Esophagus muscularis mucosa (tissue), 4 donors: ENCODE measurements around the gene GPR78. TPM values are rescaled to one million over a fixed set of nuclear protein-coding genes. Genes with fewer than 3 reads are reported as not detected.

ENCODE experiments used
- DNase-seq: peaks from one replicate; pipeline ENCODE4 v3.0.0-alpha.2; 2017; ENCODE audit errors: extremely low spot score
- H3K27ac ChIP-seq, 4 donors: fragments of 200-600 bp; sonication (generic); replicated peaks in 1 of 4; 1 replicate in 3 of 4; 2 replicates in 1 of 4; pipeline ENCODE4 v1.5.1; 2016 to 2019; ENCODE audit warnings: mild to moderate bottlenecking in 1 of 4
- H3K27me3 ChIP-seq, 4 donors: fragments of 200-600 bp; sonication (generic); one replicate each; pipeline versions ENCODE4 v1.5.1 to v1.6.0; 2016 to 2019
- H3K36me3 ChIP-seq, 4 donors: fragments of 200-600 bp; sonication (generic); one replicate each; pipeline ENCODE4 v1.5.1; 2016 to 2019
- H3K4me1 ChIP-seq, 4 donors: fragments of 200-600 bp; sonication (generic); one replicate each; pipeline ENCODE4 v1.5.1; 2016 to 2019
- H3K4me3 ChIP-seq, 4 donors: fragments of 200-600 bp; sonication (generic); 1 replicate in 2 of 4; 2 replicates in 2 of 4; pipeline ENCODE4 v1.5.1; 2016 to 2019; ENCODE audit warnings: mild to moderate bottlenecking in 4 of 4, moderate library complexity in 1 of 4
- H3K9me3 ChIP-seq, 4 donors: fragments of 200-600 bp; sonication (generic); 1 replicate in 3 of 4; 2 replicates in 1 of 4; pipeline ENCODE4 v1.5.1; 2016 to 2019
- EP300 ChIP-seq: sonication (generic); formaldehyde crosslinking; IDR thresholded peaks from one replicate; pipeline ENCODE4 v1.6.1; 2017; ENCODE audit warnings: antibody characterized with exemption
- POLR2A ChIP-seq: fragments of 450-650 bp; IDR thresholded peaks from one replicate; pipeline ENCODE4 v1.6.1; 2017; ENCODE audit warnings: antibody characterized with exemption, moderate library complexity, mild to moderate bottlenecking, low read depth
- POLR2AphosphoS5 ChIP-seq, 2 donors: sonication (generic); formaldehyde crosslinking; IDR thresholded peaks; one replicate each; pipeline ENCODE4 v1.6.1; 2017; ENCODE audit warnings: antibody characterized with exemption in 2 of 2
- WGBS: methylation state at CpG from one replicate; pipeline ENCODE4 v1.1.5; 2018; 5-methylcytosine and 5-hydroxymethylcytosine counted together
- intact Hi-C: fragments of 100-400 bp; cut with DNase I; formaldehyde crosslinking; loops from one replicate; pipeline ENCODE4 v1.15.1; 2023
- total RNA-seq, 4 donors: library from RNA; depleted of rRNA; stranded (reverse); fragments of >200 nt; gene quantifications; one replicate each; pipeline versions ENCODE4 v1.1.0 to v1.2.1, GENCODE V29; 2016
- TF ChIP-seq, protein P1 (sequence below), 3 experiments: fragments of 200-600 bp in 2 of 3; fragments of 450-650 bp in 1 of 3; sonication (generic) in 2 of 3; IDR thresholded peaks; one replicate each; pipeline ENCODE4 v1.5.1; 2017 to 2019; ENCODE audit warnings: antibody characterized with exemption in 3 of 3, mild to moderate bottlenecking in 2 of 3, moderate library complexity in 1 of 3

The GPR78 gene
- total RNA-seq, 4 donors from 2014 or later, result not detected

DNA sequence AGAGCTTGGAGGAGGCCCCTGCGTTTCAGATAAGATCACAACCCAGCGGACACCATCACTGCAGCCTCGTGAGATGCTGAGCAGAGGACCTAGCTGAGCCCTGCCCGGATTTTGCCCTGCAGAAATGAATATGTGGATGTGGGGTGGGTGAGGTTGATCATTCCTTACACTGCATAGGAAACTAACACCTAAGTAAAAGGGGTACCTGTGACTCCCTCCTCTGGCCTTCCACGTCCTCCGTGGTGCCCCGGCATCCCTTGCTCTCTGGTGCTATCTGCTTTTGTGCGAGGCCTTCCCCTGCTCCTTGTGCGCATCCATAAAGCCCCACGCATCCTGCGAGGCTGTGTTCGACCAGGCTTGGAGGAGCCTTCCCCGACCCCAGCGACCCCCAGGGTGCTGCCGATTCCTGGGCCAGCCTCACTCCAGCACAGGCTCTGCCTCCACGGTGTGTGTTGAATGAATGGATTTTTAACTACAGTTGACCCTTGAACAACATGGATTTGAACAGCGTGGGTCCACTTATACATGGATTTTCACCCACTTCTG is 25.6 kb upstream of the GPR78 start:
- peaks cover 0 to 30% (median 0%) of the 10 kb centered on the region in 4 donors for H3K27me3 ChIP-seq
- WGBS, result 85% methylated on average over 17 of the region's 17 CpGs
- no peaks in the 10 kb centered on the region for H3K4me1 ChIP-seq
- TF ChIP-seq, protein P1, sequence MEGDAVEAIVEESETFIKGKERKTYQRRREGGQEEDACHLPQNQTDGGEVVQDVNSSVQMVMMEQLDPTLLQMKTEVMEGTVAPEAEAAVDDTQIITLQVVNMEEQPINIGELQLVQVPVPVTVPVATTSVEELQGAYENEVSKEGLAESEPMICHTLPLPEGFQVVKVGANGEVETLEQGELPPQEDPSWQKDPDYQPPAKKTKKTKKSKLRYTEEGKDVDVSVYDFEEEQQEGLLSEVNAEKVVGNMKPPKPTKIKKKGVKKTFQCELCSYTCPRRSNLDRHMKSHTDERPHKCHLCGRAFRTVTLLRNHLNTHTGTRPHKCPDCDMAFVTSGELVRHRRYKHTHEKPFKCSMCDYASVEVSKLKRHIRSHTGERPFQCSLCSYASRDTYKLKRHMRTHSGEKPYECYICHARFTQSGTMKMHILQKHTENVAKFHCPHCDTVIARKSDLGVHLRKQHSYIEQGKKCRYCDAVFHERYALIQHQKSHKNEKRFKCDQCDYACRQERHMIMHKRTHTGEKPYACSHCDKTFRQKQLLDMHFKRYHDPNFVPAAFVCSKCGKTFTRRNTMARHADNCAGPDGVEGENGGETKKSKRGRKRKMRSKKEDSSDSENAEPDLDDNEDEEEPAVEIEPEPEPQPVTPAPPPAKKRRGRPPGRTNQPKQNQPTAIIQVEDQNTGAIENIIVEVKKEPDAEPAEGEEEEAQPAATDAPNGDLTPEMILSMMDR (IDR thresholded peaks at IDR 0.05), result no peak
- TF ChIP-seq POLR2A, result no peak
- TF ChIP-seq POLR2AphosphoS5 (IDR thresholded peaks at IDR 0.05), result no peak
- TF ChIP-seq EP300, result no peak
- no peak overlapping the region for H3K27ac ChIP-seq
- peaks cover 0 to 5% (median 0%) of the 10 kb centered on the region in 4 donors for H3K9me3 ChIP-seq
- no peak for DNase-seq
- intact Hi-C loops, result no loop called here
- no peaks in the 10 kb centered on the region for H3K36me3 ChIP-seq
- no peak overlapping the region for H3K4me3 ChIP-seq

DNA sequence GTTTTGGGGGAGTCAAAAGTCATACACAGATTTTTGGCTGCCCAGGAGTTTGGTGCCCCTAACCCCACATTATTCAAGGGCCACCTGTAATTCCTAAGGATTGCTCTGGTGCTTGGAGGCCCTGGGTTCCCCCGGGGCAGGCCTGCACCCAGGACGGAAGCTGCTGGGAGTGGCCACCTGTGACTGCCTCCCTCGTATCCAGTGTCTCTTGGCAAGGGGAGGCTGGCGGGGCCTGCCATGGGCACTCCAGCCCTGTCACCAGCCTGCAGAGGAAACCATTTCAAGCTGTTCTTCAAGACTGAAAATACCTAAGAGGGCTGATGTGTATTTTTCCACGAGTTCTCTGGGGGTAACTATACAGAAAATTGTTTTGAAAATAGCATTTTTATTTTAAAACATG is 24.5 kb upstream of the GPR78 start:
- H3K4me1 ChIP-seq, result no peaks in the 10 kb centered on the region
- H3K36me3 ChIP-seq, result no peaks in the 10 kb centered on the region
- intact Hi-C loops, result no loop called here
- 84% methylated on average over 2 of the region's 5 CpGs for WGBS
- peaks cover 0 to 40% (median 0%) of the 10 kb centered on the region in 4 donors for H3K27me3 ChIP-seq
- H3K4me3 ChIP-seq, result no peak overlapping the region
- H3K27ac ChIP-seq, result no peak overlapping the region
- TF ChIP-seq, protein P1 (IDR thresholded peaks at IDR 0.05), result no peak
- TF ChIP-seq EP300, result no peak
- TF ChIP-seq POLR2AphosphoS5 (IDR thresholded peaks at IDR 0.05), result no peak
- no peak for TF ChIP-seq POLR2A
- H3K9me3 ChIP-seq, result peaks cover 0 to 5% (median 0%) of the 10 kb centered on the region in 4 donors
- DNase-seq, result no peak

DNA sequence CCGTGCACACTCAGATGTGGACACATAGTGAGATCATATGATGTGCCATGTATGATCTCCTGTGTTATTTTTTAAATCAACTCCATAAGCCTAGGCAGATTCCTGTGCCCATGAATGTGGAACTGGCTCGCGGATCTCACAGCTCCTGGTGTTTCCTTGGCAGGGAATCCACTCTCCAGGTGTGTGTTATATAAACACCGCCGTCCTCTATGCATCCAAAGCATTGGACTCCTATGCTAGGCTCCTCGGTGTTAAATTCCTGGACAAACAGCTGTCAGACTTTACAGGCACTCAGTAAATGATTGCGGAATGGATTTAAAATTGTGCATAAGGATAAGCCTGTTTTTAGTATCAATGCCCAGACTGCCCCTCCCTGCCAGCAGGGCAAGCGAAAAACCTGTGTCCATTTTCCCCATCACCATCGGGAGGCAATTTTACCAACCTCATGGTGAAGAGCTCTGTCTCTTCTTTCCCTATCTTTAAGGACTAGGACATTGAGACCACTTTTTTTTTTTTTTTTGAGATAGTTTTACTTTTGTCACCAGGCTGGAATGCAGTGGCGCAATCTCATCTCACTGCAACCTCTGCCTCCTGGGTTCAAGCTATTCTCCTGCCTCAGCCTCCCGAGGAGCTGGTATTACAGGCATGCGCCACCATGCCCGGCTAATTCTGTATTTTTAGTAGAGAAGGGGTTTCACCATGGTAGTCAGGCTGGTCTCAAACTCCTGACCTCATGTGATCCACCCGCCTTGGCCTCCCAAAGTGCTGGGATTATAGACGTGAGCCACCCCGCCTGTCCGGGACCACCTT is 23.6 kb upstream of the GPR78 start:
- Histone ChIP-seq H3K9me3 (peaks cover 0 to 3% (median 0%) of the 10 kb centered on the region in 4 donors), H3K27ac (no peak overlapping the region), H3K4me1 (no peaks in the 10 kb centered on the region), H3K36me3 (no peaks in the 10 kb centered on the region), H3K27me3 (peaks cover 0 to 43% (median 0%) of the 10 kb centered on the region in 4 donors), H3K4me3 (no peak overlapping the region)
- TF ChIP-seq, protein P1 (IDR thresholded peaks at IDR 0.05), result no peak
- no peak for TF ChIP-seq POLR2AphosphoS5 (IDR thresholded peaks at IDR 0.05)
- TF ChIP-seq EP300, result no peak
- TF ChIP-seq POLR2A, result no peak
- 65% methylated on average over 17 of the region's 17 CpGs for WGBS
- DNase-seq, result no peak
- intact Hi-C loops, result no loop called here

DNA sequence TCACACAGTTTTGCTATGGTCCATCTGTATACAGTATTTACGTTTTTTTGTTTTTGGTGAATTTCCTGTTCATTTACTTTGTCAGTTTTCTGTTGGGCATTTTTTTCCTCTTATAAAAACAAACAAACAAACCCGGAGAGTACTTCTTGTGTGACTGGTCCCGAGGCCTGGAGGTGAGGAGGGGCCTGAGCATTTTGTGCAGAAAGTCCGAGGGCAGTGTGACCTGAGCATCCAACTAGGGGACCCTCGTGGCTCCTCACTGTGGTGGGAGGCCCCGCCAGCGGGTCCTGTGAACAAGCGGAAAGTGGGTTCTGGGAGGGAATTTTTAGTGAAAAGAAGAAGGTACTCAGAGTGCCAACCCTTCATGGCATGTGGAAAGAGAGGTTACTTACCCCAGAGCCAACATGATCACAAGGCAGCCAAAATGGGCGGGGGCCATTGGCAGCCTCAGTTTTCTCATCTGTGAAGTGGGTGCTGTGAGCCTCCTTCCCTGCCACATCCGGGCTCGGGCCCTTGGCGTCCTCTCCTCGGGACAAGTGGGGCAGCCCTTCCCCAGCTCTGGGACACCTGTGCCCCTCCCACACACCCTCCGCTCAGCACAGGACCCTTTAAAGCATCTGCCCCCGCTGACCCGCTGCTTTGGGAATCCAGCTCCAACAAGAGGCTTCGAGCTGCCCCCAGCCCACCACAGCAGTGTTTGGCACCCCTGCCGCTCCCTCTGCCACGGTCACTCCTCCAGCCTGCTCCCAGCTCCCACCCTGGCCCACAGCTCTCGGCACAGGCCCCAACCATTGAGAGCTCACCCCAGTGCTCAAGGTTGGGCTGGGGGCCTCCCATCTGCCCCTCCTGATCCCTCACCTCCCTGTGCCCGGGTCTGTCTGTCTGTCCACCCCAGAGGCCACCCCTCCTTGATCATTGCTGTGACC is 22.8 kb upstream of the GPR78 start:
- no peaks in the 10 kb centered on the region for H3K4me1 ChIP-seq
- 80% methylated on average over 17 of the region's 21 CpGs for WGBS
- H3K36me3 ChIP-seq, result no peaks in the 10 kb centered on the region
- H3K27ac ChIP-seq, result no peak overlapping the region
- H3K4me3 ChIP-seq, result no peak overlapping the region
- TF ChIP-seq EP300, result no peak
- DNase-seq, result no peak
- H3K9me3 ChIP-seq, result no peaks in the 10 kb centered on the region
- peaks cover 0 to 43% (median 0%) of the 10 kb centered on the region in 4 donors for H3K27me3 ChIP-seq
- intact Hi-C loops, result no loop called here
